GM12891 (cell line): ENCODE results near the gene NPHP3.

Experiments used
- POLR2A ChIP-seq: IDR thresholded peaks from 2 replicates; pipeline ENCODE4 v1.6.1; 2011; ENCODE audit warnings: low read depth, low read length, control low read depth
- POLR2AphosphoS5 ChIP-seq: IDR thresholded peaks from 2 replicates; pipeline ENCODE4 v1.6.1; 2011; ENCODE audit warnings: low read depth, low read length, control low read depth

GRCh38 chr3:132703733-132704132 is 18.5 kb downstream of the NPHP3 start:
- no peak for TF ChIP-seq POLR2A
- no peak for TF ChIP-seq POLR2AphosphoS5
